Activated naive CD4-positive, alpha-beta T cell treated with anti-CD3 and anti-CD28 coated beads, Interleukin-2, amount 10 ng/mL, durations not matched to agents 7 days and 5 days (primary cell): ENCODE data around the gene HMGA1.
"Not testable (repeated sequence)": the region's sequence is repeated elsewhere in the genome, so short reads cannot be mapped to it uniquely, and the experiment has no call there.

Source experiments
- CTCF ChIA-PET: fragments of 350-600 bp; sonication (Branson Sonifier 250); formaldehyde crosslinking; loops from one replicate; lab custom pipeline; 2021; ENCODE audit warnings: antibody characterized with exemption; lab: Charles Lee
- DNase-seq: peaks from one replicate; pipeline ENCODE4 v3.0.0-alpha.2; 2020
- H3K27ac Mint-ChIP-seq: one replicate; pipeline ENCODE4 v1.8.0; 2021; ENCODE audit warnings: mild to moderate bottlenecking, moderate library complexity, mixed read lengths
- H3K27me3 Mint-ChIP-seq: one replicate; pipeline ENCODE4 v1.8.0; 2021; ENCODE audit warnings: mild to moderate bottlenecking, mixed read lengths
- H3K36me3 Mint-ChIP-seq: one replicate; pipeline ENCODE4 v1.8.0; 2021; ENCODE audit warnings: mixed read lengths
- H3K4me1 Mint-ChIP-seq: one replicate; pipeline ENCODE4 v1.8.0; 2021; ENCODE audit warnings: mixed read lengths
- H3K4me3 Mint-ChIP-seq: one replicate; pipeline ENCODE4 v1.8.0; 2021; ENCODE audit warnings: mild to moderate bottlenecking, moderate library complexity, mixed read lengths
- H3K9me3 Mint-ChIP-seq: one replicate; pipeline ENCODE4 v1.8.0; 2021; ENCODE audit warnings: mixed read lengths

HMGA1 gene

GRCh38 chr6:34248198-34248726 is 11.6 kb downstream of the HMGA1 start:
- peak; percentile 64 for DNase-seq
- CTCF ChIA-PET = interaction anchor here (0.6 to 5.6 kb wide), 12 partner anchors 12 to 391 kb away, joined by 3 to 106 read pairs (median 4); partner anchors contain the start of gene HMGA1
- Mint-ChIP-seq H3K27me3 (peaks cover 6% of the 10 kb centered on the region), H3K4me1 (peaks cover 57% of the 10 kb centered on the region), H3K9me3 (no peaks in the 10 kb centered on the region), H3K27ac (peak overlapping the region; percentile 96), H3K4me3 (peak overlapping the region; percentile 96), H3K36me3 (peaks cover 15% of the 10 kb centered on the region)

DNA sequence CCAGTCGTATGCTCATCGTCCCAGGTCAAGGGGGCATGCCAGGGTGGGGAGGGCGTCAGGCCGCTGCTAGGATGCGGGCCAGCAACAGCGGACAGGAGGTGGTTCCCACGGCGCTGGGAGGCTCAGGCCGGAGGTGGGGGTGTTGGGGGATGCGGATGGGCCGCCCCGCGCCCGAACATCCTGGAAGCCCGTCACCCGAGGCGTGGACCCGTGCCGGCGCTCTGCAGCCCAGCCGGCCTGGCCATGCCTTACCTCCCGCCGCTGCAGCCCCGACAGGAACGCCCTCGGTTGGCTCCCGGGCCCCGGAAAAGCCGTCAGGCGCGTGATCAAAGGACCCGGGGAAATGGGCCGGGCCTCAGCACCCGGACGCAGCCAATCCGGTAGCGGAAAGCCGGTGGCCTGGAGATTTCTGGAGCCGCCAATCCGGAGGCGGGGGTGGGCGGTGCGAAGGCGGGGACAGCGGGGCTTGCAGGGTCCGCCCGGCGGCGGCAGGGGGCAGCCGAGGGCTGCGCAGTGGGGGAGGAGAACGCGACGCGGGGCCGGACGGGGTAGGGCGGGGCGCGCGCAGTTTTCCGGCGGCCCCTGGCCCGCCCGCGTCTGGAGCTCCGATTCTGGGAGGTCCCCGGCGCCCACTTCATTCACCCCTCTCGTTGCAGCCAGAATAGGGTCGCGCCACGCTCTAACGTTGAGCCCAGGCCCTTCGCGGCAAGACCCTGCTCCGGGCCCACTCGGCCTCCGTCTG is 12.2 kb downstream of the HMGA1 start, which contains the start of gene SMIM29:
Gene SMIM29, minus strand, starts transcription at position 280 of the 742 bp plus-strand sequence. CDS start 1,215 bp downstream, outside the sequence.
- H3K36me3 Mint-ChIP-seq = peaks cover 12% of the 10 kb centered on the region
- peaks cover 6% of the 10 kb centered on the region for H3K27me3 Mint-ChIP-seq
- peak within 1 kb of the TSS; percentile 96 for H3K27ac Mint-ChIP-seq
- no peaks in the 10 kb centered on the region for H3K9me3 Mint-ChIP-seq
- CTCF ChIA-PET = interaction anchor here (0.8 to 5.6 kb wide), 21 partner anchors 47 to 360 kb away, joined by 3 to 106 read pairs (median 4); partner anchors contain the start of genes NUDT3 and RPS10
- H3K4me3 Mint-ChIP-seq = peak within 1 kb of the TSS; percentile 96
- peak; percentile 98 for DNase-seq
- H3K4me1 Mint-ChIP-seq = peaks cover 51% of the 10 kb centered on the region

DNA sequence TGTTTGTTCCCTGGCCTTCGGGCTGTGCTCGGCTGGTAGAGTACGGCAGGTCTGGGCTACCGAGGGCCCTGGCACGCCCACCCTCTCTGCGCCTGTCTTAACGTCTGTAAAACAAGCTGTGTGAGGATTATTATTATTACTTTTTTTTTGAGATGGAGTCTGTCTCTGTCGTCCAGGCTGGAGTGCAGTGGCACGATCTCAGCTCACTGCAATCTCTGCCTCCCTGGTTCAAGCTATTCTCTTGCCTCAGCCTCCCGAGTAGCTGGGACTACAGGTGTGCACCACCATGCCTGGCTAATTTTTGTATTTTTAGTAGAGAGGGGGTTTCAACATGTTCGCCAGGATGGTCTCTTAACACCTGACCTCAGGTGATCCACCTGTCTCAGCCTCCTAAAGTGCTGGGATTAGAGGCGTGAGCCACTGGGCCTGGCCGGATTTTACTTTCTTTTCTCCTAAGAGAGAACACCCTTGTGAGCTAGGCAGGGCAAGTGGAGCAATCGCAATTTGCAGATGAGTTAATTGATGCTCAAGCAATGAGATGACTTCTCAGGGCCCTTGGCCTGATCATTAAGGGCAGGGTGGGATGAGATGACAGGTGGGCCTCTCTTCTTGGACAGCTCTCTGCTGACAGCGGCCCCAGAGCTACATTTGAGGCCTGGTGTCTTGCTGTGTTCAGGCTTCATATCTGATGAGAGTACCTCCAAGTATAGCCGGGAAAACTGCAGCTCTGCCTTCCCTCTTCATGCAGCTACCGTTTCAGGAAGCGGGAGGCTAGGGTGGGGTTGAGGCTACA is 13.0 kb downstream of the HMGA1 start:
- Mint-ChIP-seq H3K27ac (peak overlapping the region; percentile 86), H3K4me1 (peaks cover 46% of the 10 kb centered on the region), H3K36me3 (peaks cover 9% of the 10 kb centered on the region), H3K4me3 (peak overlapping the region; percentile 96), H3K27me3 (peaks cover 6% of the 10 kb centered on the region), H3K9me3 (no peaks in the 10 kb centered on the region)
- CTCF ChIA-PET = interaction anchor here (0.6 to 5.6 kb wide), 21 partner anchors 23 to 762 kb away, joined by 3 to 106 read pairs (median 4); partner anchors contain the start of genes NUDT3 and RPS10
- no peak for DNase-seq

GRCh38 chr6:34252395-34252794 is 15.7 kb downstream of the HMGA1 start:
- CTCF ChIA-PET = interaction anchor here (0.6 kb wide), 1 partner anchor 137 kb away, joined by 5 read pairs; no protein-coding TSS in a partner anchor
- not testable (repeated sequence) for H3K27me3 Mint-ChIP-seq, H3K4me3 Mint-ChIP-seq, DNase-seq, H3K9me3 Mint-ChIP-seq, H3K36me3 Mint-ChIP-seq, H3K27ac Mint-ChIP-seq
- peaks cover 24% of the 10 kb centered on the region for H3K4me1 Mint-ChIP-seq

DNA sequence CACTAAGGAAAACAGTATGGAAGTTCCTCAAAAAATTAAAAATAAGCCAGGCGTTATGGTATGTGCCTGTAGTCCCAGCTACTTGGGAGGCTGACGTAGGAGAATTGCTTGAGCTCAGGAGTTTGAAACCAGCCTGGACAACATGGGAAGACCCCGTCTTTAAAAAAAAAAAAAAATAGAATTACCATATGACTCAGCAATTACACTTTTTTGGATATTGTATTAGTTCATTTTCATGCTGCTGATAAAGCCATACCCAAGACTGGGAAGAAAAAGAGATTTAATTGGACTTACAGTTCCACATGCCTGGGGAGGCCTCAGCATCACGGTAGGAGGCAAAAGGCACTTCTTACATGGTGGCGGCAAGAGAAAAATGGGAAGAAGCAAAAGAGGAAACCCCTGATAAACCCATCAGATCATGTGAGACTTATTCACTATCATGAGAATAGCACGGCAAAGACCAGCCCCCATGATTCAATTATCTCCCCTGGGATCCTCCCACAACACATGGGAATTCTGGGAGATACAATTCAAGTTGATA is 22.9 kb downstream of the HMGA1 start:
- H3K4me3 Mint-ChIP-seq = no peak overlapping the region
- peaks cover 4% of the 10 kb centered on the region for H3K9me3 Mint-ChIP-seq
- CTCF ChIA-PET = interaction anchor here (0.8 kb wide), 1 partner anchor 133 kb away, joined by 3 read pairs; the partner anchor contains the start of gene NUDT3
- no peaks in the 10 kb centered on the region for H3K36me3 Mint-ChIP-seq
- H3K27me3 Mint-ChIP-seq = peaks cover 3% of the 10 kb centered on the region
- DNase-seq = no peak
- H3K4me1 Mint-ChIP-seq = no peaks in the 10 kb centered on the region
- no peak overlapping the region for H3K27ac Mint-ChIP-seq

GRCh38 chr6:34260576-34261267 is 24.0 kb downstream of the HMGA1 start:
- Mint-ChIP-seq H3K36me3 (no peaks in the 10 kb centered on the region), H3K27ac (no peak overlapping the region), H3K27me3 (peaks cover 3% of the 10 kb centered on the region), H3K4me1 (no peaks in the 10 kb centered on the region), H3K4me3 (no peak overlapping the region), H3K9me3 (peaks cover 4% of the 10 kb centered on the region)
- CTCF ChIA-PET = interaction anchor here (0.8 kb wide), 1 partner anchor 132 kb away, joined by 3 read pairs; the partner anchor contains the start of gene NUDT3
- no peak for DNase-seq

DNA sequence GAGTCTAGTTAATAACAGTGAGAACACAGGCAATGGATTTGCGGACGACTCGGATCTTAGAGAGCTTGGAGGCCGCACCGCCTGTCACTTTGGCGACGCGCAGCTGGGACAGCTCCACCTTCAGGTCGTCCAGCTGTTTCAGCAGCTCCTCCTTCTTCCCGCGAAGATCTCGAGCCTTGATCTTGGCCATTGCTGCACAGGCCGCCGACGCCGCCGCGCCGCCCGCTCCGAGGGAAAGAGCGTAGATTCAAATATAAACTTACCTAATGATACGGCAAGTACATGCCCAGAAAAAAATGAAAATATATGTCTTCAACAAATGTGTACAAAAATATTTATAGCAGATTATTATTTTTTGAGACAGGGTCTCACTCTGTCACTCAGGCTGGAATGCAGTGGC is 26.8 kb downstream of the HMGA1 start:
- not testable (repeated sequence) for H3K36me3 Mint-ChIP-seq, H3K9me3 Mint-ChIP-seq, H3K27ac Mint-ChIP-seq, H3K4me1 Mint-ChIP-seq, H3K4me3 Mint-ChIP-seq, DNase-seq
- H3K27me3 Mint-ChIP-seq = peaks cover 14% of the 10 kb centered on the region
- CTCF ChIA-PET = interaction anchor here (0.8 kb wide), 1 partner anchor 97 kb away, joined by 3 read pairs; no protein-coding TSS in a partner anchor

DNA sequence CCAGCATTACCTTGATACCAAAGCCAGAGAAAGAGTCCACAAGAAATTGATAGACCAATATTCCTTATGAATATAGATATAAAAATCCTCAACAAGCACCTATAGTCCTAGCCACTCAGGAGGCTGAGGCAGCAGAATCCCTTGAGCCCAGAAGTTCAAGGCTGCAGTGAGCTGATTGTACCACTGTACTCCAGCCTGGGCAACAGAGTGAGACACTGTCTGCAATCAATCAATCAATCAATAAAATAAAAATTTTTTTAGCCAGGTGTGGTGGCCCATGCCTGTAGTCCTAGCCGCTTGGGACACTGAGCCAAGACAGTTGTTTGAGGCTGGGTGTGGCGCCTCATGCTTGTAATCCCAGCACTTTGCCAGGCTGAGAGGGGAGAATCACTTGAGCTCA is 31.1 kb downstream of the HMGA1 start:
- H3K9me3 Mint-ChIP-seq = peaks cover 4% of the 10 kb centered on the region
- H3K36me3 Mint-ChIP-seq = no peaks in the 10 kb centered on the region
- no peak overlapping the region for H3K27ac Mint-ChIP-seq
- CTCF ChIA-PET = interaction anchor here (0.6 to 1.6 kb wide), 2 partner anchors 104 to 459 kb away, joined by 3 read pairs; no protein-coding TSS in a partner anchor
- no peak overlapping the region for H3K4me3 Mint-ChIP-seq
- peaks cover 4% of the 10 kb centered on the region for H3K4me1 Mint-ChIP-seq
- peaks cover 11% of the 10 kb centered on the region for H3K27me3 Mint-ChIP-seq
- DNase-seq = no peak

DNA sequence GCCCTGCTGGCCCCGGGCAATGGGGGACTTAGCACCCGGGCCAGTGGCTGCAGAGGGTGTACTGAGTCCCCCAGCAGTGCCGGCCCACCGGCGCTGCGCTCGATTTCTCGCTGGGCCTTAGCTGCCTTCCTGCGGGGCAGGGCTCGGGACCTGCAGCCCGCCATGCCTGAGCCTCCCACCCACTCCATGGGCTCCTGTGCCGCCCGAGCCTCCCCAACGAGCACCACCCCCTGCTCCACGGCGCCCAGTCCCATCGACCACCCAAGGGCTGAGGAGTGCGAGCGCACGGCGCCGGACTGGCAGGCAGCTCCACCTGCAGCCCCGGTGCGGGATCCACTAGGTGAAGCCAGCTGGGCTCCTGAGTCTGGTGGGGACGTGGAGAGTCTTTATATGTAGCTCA is 32.5 kb downstream of the HMGA1 start:
- H3K27me3 Mint-ChIP-seq = peaks cover 11% of the 10 kb centered on the region
- H3K9me3 Mint-ChIP-seq, H3K36me3 Mint-ChIP-seq, H3K4me3 Mint-ChIP-seq, CTCF ChIA-PET, H3K27ac Mint-ChIP-seq, H3K4me1 Mint-ChIP-seq, DNase-seq: not testable (repeated sequence)

DNA sequence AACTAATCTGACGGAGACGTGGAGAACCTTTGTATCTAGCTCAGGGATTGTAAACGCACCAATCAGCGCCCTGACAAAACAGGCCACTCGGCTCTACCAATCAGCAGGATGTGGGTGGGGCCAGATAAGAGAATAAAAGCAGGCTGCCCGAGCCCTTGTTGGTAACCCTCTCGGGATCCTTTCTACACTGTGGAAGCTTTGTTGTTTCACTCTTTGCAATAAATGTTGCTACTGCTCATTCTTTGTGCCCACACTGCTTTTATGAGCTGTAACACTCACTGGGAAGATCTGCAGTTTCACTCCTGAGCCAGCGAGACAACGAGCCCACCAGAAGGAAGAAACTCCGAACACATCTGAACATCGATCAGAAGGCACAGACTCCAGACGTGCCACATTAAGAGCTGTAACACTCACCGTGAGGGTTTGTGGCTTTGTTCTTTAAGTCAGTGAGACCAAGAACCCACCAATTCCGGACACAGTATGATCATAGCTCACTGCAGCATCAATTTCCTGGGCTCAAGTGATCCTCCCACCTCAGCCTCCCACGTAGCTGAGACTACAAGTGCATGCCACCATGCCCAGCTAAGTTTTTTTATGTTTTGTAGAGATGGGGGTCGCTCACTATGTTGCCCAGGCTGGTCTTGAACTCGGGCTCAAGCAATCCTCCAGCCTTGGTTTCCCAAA is 33.1 kb downstream of the HMGA1 start:
- H3K4me1 Mint-ChIP-seq, H3K4me3 Mint-ChIP-seq, CTCF ChIA-PET, H3K36me3 Mint-ChIP-seq, DNase-seq, H3K9me3 Mint-ChIP-seq, H3K27ac Mint-ChIP-seq: not testable (repeated sequence)
- peaks cover 11% of the 10 kb centered on the region for H3K27me3 Mint-ChIP-seq

- DNase-seq = no peak
- H3K9me3 Mint-ChIP-seq = no peaks in the 10 kb centered on the region
- CTCF ChIA-PET = interaction anchor here (1.6 kb wide), 1 partner anchor 22 kb away, joined by 4 read pairs; no protein-coding TSS in a partner anchor
- H3K27ac Mint-ChIP-seq = no peak overlapping the region
- peaks cover 4% of the 10 kb centered on the region for H3K4me1 Mint-ChIP-seq
- peaks cover 3% of the 10 kb centered on the region for H3K27me3 Mint-ChIP-seq
- no peaks in the 10 kb centered on the region for H3K36me3 Mint-ChIP-seq
- H3K4me3 Mint-ChIP-seq = no peak overlapping the region
Measured at GRCh38 chr6:34272013-34272926, 35.6 kb downstream of the HMGA1 start.

- DNase-seq = no peak
- Mint-ChIP-seq H3K4me1 (peaks cover 4% of the 10 kb centered on the region), H3K27me3 (no peaks in the 10 kb centered on the region), H3K4me3 (no peak overlapping the region), H3K9me3 (no peaks in the 10 kb centered on the region), H3K36me3 (no peaks in the 10 kb centered on the region), H3K27ac (no peak overlapping the region)
- CTCF ChIA-PET = no interaction called here
Measured at GRCh38 chr6:34273242-34273805, 36.7 kb downstream of the HMGA1 start.
